Fibroblast of skin of left quadriceps (primary cell): ENCODE results near the gene FBXW8.

Experiments
- DNase-seq, 2 experiments: peaks; one replicate each; pipeline ENCODE4 v3.0.0-alpha.2; 2013; ENCODE audit warnings: low read depth in 2 of 2

Gene FBXW8

GRCh38 chr12:116885491-116885890 is 25.3 kb upstream of the FBXW8 start:
- DNase-seq = no peak

DNA sequence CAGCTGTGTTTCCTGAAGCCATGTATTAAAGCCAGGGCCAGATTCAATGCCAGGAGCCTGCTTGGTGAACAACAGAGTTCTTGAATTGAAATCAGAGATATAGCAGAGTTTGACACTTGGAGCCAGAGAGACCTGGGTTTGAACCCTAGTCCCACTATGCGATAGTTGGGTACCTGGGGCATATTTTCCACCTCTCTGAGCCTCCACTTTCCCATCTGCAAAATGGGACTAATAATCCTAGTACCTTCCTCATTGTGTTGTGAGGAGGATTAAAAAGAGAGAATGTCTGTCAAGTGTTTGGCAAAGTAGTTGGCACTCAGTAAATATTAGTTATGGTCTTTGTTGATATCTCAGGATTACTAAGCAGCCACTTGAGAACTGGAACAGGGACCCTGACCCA is 23.5 kb upstream of the FBXW8 start:
- no peak for DNase-seq

DNA sequence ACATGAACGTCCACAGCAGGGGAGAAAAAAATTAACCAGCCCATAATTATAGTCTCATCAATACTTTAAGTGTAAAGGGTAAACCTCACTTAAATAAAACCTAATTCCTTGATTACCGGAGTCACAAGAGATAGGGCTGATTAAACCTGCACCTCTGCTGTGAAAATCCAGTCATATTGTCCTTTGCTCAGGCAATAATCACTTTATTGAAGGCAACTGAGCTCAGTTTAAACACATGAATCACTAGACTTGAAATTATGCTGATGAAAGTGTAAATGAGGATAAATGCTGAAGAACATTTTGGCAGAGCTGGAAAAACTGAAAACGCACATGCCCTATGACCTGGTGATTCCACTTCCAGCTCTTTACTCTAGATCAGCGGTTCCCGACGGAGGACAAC is 22.9 kb upstream of the FBXW8 start:
- no peak for DNase-seq

GRCh38 chr12:116890330-116890729 is 20.4 kb upstream of the FBXW8 start:
- DNase-seq = no peak

DNA sequence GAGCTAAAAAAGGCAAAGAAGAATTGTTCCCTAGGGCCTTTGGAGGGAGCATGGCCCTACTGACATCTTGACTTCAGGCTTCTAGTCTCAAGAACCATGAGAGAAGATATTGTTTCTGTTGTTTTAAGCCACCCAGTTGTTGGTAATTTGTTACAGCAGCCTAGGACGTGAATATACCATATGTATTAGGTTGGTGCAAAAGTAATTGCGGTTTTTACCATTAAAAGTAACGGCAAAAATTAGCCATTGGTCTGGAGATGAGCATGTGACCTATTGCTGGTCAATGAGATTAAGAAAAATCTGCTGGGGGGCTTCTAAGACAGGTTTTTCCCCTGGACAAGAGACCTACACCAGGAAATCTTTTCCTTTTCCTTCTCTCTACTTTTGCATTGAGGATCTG is 19.7 kb upstream of the FBXW8 start:
- no peak for DNase-seq

GRCh38 chr12:116892349-116893140 is 18.2 kb upstream of the FBXW8 start:
- DNase-seq = no peak

GRCh38 chr12:116894913-116895312 is 15.8 kb upstream of the FBXW8 start:
- no peak for DNase-seq

DNA sequence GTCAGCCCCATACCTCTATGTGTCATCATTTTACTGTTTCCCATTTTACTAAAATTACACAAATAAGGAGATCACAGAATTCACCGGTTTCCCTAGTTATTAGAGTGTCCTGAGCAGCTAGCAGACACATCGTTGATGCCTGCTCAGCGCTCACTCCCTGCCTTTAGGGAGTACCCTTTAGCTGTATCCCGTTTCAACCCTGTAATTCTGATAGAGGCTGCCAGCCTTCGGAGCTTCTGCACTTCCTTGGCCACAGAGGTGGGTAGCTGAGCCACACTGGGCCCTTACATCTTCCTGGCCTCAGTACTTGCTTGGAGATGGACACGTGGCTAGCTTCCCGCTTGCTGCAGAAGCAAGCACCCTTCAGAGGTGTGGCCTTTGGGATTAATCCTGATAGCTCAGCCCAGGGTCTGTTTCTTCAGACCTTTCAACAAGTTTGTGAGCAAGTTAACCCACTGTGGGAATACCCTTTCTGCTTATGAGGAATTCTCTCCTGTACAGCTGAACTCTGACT is 14.3 kb upstream of the FBXW8 start:
- no peak for DNase-seq

DNA sequence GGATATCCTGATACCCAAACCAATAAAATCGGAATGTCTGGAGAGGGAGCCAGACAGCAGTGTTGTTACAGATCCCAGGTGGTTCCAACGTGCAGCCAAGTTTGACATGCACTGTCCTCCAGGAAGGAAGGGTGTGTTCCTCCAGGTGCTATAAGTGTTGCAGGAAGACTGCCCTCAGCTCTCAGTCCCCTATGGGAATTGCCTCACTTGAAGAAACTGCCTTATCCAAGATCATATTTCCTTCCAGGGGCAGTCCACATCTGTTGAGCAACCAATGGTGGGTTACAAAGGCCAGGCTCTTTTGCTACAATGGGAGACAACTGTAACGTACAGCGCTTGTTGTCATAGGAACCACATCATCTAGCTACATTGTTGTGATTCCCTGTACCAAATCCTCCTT is 13.3 kb upstream of the FBXW8 start:
- no peak for DNase-seq

DNA sequence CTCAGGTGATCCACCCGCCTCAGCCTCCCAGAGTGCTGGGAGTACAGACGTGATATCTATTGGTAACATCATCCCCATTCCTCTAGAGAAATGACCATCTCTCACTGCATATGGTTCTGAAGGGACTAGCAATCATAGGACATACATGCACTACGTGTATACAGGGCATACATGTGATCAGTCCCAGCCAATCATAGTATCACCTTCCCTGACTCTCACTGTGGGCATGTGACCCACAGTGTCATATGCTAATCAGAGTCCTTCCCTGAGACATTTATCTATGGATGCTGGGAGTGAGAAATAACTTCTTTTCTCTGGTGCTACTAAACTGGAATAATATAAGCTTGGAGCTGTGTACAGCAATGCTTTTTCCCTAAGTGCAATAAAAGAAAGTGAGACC is 12.1 kb upstream of the FBXW8 start:
- no peak for DNase-seq

- DNase-seq = no peak
Measured at GRCh38 chr12:116901612-116902011, 9.1 kb upstream of the FBXW8 start.

DNA sequence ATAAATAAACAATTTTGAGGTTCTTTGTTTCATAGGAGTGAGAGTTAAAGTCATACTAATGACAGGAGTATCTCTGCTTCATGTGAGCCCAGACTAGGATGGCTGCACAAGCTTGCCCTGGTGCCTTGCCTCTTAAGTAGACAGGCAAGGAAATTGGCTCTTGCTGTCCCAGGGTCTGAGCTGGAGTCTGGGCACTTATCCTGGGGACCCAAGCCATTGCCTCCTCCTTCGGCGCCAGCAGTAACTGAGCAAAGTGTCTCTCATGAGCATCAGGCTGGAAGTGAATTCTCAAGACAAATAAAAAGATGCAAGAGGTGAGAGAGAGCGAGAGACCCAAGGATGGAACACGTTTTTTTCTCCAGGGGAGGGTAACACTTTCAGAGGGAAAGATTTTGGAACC is 6.9 kb upstream of the FBXW8 start:
- DNase-seq = no peak

DNA sequence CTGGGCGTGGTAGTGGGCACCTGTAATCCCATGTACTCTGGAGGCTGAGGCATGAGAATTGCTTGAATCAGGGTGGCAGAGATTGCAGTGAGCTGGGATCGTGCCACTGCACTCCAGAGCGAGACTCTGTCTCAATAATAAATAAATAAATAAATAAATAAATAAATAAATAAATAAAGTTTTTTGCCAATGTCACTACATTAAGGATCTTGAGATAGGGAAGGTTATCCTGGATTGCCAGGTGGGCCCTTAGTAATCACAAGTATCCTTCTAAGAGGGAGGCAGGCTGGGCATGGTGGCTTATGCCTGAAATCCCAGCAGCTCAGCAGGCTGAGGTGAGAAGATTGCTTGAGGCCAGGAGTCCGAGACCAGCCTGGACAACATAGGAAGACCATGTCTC is 4.5 kb upstream of the FBXW8 start:
- DNase-seq = no peak

GRCh38 chr12:116910280-116910644 is 488 bp upstream of the FBXW8 start:
- DNase-seq = no peak

DNA sequence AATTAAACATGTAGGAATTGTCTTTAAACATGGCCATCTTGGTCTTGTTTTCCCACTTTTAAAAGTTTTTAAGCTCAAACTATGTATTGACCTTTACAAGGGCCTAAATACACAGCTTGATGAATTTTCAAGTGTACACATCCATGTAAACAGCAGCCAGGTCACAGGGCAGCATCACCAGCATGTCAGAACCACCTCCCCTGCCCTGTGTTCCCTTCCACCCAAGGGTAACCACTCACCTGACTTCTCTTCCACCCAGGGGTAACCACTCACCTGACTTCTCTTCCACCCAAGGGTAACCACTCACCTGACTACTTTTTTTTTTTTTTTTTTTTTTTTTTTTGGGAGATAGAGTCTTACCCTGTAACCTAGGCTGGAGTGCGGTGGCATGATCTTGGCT is 4.6 kb downstream of the FBXW8 start:
- DNase-seq = no peak

- no peak for DNase-seq
Measured at GRCh38 chr12:116916122-116916521, 5.4 kb downstream of the FBXW8 start.

GRCh38 chr12:116916714-116917114 is 6.0 kb downstream of the FBXW8 start:
- DNase-seq = no peak

GRCh38 chr12:116918464-116918863 is 7.7 kb downstream of the FBXW8 start:
- no peak for DNase-seq

- no peak for DNase-seq
Measured at GRCh38 chr12:116919247-116919661, 8.5 kb downstream of the FBXW8 start.

DNA sequence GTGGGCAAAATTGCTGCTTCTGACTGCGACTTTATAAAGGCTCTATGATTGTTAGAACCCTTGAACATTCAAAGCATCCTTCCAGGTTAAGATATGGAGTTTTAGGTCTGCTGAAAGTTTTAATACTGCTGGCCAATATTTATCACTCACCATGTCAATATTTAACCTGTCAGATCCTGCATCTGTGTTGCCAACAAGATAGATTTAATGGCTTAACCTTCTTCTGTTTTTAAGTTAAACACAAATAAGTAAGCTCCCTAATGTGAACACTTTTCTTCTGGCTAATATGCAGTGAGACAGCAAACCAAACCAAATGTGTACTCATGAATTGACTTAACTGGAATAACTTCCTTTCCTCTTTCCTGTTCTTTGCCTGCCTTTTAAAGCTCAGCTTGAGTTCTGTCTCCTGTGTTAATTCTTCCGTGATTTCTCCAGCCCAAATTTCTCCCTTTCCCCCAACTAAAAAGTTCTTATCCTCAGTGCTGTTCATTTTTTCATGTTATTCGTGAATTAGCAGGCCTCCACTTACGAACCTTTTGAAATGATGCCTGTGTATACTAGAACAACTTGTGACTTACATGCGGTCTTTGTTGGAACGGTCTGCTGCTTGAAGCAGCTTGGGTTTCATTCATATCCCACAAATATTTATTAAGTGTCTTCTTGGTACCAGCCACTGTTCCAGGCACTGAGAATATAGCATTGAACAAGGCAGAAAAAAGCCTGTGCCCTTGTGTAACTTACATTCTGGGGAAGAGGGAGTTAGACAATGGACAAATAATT is 9.1 kb downstream of the FBXW8 start:
- DNase-seq = no peak

GRCh38 chr12:116920939-116921338 is 10.2 kb downstream of the FBXW8 start:
- DNase-seq = no peak

- DNase-seq = peak; percentile 30 to 38
Measured at GRCh38 chr12:116922194-116922897, 11.6 kb downstream of the FBXW8 start.
